Measurements from ENCODE around the gene OR8H2. TPM values are rescaled to one million over a fixed set of nuclear protein-coding genes. Genes with fewer than 3 reads are reported as not detected.
"Not testable (repeated sequence)": the region's sequence is repeated elsewhere in the genome, so short reads cannot be mapped to it uniquely, and the experiment has no call there.

The OR8H2 gene, protein sequence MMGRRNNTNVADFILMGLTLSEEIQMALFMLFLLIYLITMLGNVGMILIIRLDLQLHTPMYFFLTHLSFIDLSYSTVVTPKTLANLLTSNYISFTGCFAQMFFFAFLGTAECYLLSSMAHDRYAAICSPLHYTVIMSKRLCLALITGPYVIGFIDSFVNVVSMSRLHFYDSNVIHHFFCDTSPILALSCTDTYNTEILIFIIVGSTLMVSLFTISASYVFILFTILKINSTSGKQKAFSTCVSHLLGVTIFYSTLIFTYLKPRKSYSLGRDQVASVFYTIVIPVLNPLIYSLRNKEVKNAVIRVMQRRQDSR
- not detected for total RNA-seq

GRCh38 chr11:56103210-56103737 lies at the start of gene OR8H2:
TSS of gene OR8H2 (plus strand) at chr11:56103687. CDS start at chr11:56105043, 1,356 bp downstream.
- H3K9me3 ChIP-seq: no peaks in the 10 kb centered on the region
- no peaks in the 10 kb centered on the region for H3K36me3 ChIP-seq
- H3K4me1 ChIP-seq: no peaks in the 10 kb centered on the region
- H3K4me3 ChIP-seq: no peak within 1 kb of the TSS
- no peak for TF ChIP-seq POLR2A (IDR thresholded peaks at IDR 0.05; ENCODE audit: low read depth)
- H3K27me3 ChIP-seq: no peaks in the 10 kb centered on the region
- no peak within 1 kb of the TSS for H3K27ac ChIP-seq (replicated peaks in 1 of 4)
- no peak for DNase-seq (ENCODE audit: extremely low spot score)
- intact Hi-C loops (cut with DNase I): no loop called here

- 46% methylated on average over 4 of the region's 4 CpGs for WGBS
- H3K4me1 ChIP-seq; H3K27ac ChIP-seq (replicated peaks in 1 of 4); H3K4me3 ChIP-seq; intact Hi-C loops (cut with DNase I); H3K36me3 ChIP-seq; DNase-seq (ENCODE audit: extremely low spot score); H3K9me3 ChIP-seq; H3K27me3 ChIP-seq: not testable (repeated sequence)
These were observed 47.1 kb upstream of the OR8H2 start for GRCh38 chr11:56056366-56056765.

DNA sequence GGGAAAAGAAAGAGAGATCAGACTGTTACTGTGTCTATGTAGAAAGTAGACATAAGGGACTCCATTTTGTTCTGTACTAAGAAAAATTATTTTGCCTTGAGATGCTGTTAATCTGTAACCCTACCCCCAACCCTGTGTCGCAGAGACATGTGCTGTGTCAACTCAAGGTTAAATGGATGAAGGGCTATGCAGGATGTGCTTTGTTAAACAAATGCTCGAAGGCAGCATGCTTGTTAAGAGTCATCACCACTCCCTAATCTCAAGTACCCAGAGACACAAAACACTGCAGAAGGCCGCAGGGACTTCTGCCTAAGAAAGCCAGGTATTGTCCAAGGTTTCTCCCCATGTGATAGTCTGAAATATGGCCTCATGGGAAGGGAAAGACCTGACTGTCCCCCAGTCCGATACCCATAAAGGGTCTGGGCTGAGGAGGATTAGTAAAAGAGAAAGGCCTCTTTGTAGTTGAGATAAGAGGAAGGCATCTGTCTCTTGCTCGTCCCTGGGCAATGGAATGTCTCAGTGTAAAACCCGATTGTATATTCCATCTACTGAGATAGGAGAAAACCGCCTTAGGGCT lies 45.7 kb upstream of the OR8H2 start:
- H3K27ac ChIP-seq (replicated peaks in 1 of 4); intact Hi-C loops (cut with DNase I); DNase-seq (ENCODE audit: extremely low spot score); H3K4me3 ChIP-seq; H3K36me3 ChIP-seq; H3K27me3 ChIP-seq; H3K4me1 ChIP-seq; H3K9me3 ChIP-seq: not testable (repeated sequence)
- WGBS: 40% methylated on average over 7 of the region's 7 CpGs

DNA sequence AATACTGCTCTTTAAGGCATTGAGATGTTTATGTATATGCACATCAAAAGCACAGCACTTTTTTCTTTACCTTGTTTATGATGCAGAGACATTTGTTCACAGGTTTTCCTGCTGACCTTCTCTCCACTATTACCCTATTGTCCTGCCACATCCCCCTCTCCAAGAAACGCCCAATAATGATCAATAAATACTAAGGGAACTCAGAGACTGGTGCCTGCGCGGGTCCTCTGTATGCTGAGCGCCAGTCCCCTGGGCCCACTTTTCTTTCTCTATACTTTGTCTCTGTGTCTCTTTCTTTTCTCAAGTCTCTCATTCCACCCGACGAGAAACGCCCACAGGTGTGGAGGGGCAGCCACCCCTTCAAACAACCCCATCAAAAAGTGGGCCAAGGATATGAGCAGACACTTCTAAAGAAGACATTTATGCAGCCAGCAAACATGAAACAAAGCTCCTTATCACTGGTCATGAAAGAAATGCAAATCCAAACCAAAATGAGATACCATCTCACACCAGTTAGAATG lies 45.2 kb upstream of the OR8H2 start:
- H3K27ac ChIP-seq (replicated peaks in 1 of 4); H3K4me3 ChIP-seq; intact Hi-C loops (cut with DNase I); H3K9me3 ChIP-seq; H3K27me3 ChIP-seq; H3K36me3 ChIP-seq; DNase-seq (ENCODE audit: extremely low spot score); H3K4me1 ChIP-seq: not testable (repeated sequence)
- 77% methylated on average over 7 of the region's 7 CpGs for WGBS

GRCh38 chr11:56066980-56067379 lies 36.5 kb upstream of the OR8H2 start:
- no peak for TF ChIP-seq POLR2A (IDR thresholded peaks at IDR 0.05; ENCODE audit: low read depth)
- TF ChIP-seq POLR2AphosphoS5 (IDR thresholded peaks at IDR 0.05): no peak
- TF ChIP-seq CTCF (IDR thresholded peaks at IDR 0.05): no peak
- TF ChIP-seq EP300 (IDR thresholded peaks at IDR 0.05): no peak
- intact Hi-C loops (cut with DNase I): no loop called here
- Histone ChIP-seq H3K36me3 (no peaks in the 10 kb centered on the region), H3K27me3 (no peaks in the 10 kb centered on the region), H3K27ac (replicated peaks in 1 of 4) (no peak overlapping the region), H3K4me1 (no peaks in the 10 kb centered on the region), H3K4me3 (no peak overlapping the region), H3K9me3 (no peaks in the 10 kb centered on the region)
- no peak for DNase-seq (ENCODE audit: extremely low spot score)
- WGBS: 75% methylated on average over 2 of the region's 2 CpGs

DNA sequence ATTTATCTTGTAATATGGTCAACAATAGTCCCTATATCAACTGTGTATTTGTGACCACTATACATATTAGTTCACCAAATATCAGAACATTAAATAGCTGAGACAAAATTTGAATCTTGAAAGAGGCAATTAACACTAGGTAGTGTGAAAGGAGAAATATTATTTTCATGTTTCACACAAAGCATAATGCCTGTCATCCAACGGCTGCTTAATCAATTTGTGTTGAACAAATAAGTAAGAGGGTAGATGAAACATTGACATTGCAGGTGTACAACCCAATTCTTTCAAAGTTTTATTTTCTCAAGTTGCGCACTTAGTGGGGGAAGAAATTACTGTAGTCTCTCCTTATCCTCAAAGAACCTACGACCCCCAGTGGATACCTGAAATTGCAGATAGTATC lies 13.8 kb upstream of the OR8H2 start:
- TF ChIP-seq POLR2AphosphoS5 (IDR thresholded peaks at IDR 0.05) (no peak), EP300 (IDR thresholded peaks at IDR 0.05) (no peak), CTCF (IDR thresholded peaks at IDR 0.05) (no peak), POLR2A (IDR thresholded peaks at IDR 0.05; ENCODE audit: low read depth) (no peak)
- H3K27ac ChIP-seq (replicated peaks in 1 of 4): no peak overlapping the region
- intact Hi-C loops (cut with DNase I): no loop called here
- no peaks in the 10 kb centered on the region for H3K36me3 ChIP-seq
- H3K4me3 ChIP-seq: no peak overlapping the region
- H3K4me1 ChIP-seq: no peaks in the 10 kb centered on the region
- H3K27me3 ChIP-seq: no peaks in the 10 kb centered on the region
- no peaks in the 10 kb centered on the region for H3K9me3 ChIP-seq
- no peak for DNase-seq (ENCODE audit: extremely low spot score)
- 79% methylated on average over 3 of the region's 3 CpGs for WGBS

All from esophagus muscularis mucosa (tissue), 4 donors.